Endothelial cell of umbilical vein (primary cell): ENCODE results near the gene FGF19. TPM values are rescaled to one million over a fixed set of nuclear protein-coding genes. Genes with fewer than 3 reads are reported as not detected.

ENCODE experiments used
- BruUV-seq: library from RNA; stranded (reverse); fragments of 400-500 nt; replicated peaks from 2 replicates; lab custom pipeline; 2021; lab: Mats Ljungman, UMichigan
- CTCF ChIA-PET: fragments of 300-600, 350-600 bp; sonication (Branson Sonifier 250); formaldehyde crosslinking; loops from one replicate; lab custom pipeline; 2021; ENCODE audit warnings: antibody characterized with exemption, inconsistent platforms; lab: Charles Lee
- POLR2A ChIA-PET: fragments of 300-600, 350-600 bp; sonication (Branson Sonifier 250); formaldehyde crosslinking; loops from one replicate; lab custom pipeline; 2021; ENCODE audit warnings: antibody characterized with exemption, inconsistent platforms; lab: Charles Lee
- DNase-seq: peaks from one replicate; pipeline ENCODE4 v3.0.0-alpha.2; 2011; ENCODE audit warnings: low read depth, low spot score
- FAIRE-seq: peaks from 2 replicates; lab custom pipeline; 2011; peaks lifted over from hg19 to GRCh38; lab: Jason Lieb, UNC
- H2AFZ ChIP-seq: 2 replicates; pipeline ENCODE4 v1.6.0; 2012; ENCODE audit warnings: low read depth, low read length, control low read depth, inconsistent platforms
- H3K27ac ChIP-seq: 2 replicates; pipeline ENCODE4 v1.5.1; 2011; ENCODE audit warnings: low read depth, mild to moderate bottlenecking, control low read depth, low read length, moderate library complexity; ENCODE audit not compliant: insufficient read depth
- H3K27me3 ChIP-seq, 2 experiments: 2 replicates each; pipeline versions ENCODE4 v1.6.0 to v1.6.1; 2011; ENCODE audit warnings: low read length in 2 of 2, mixed read lengths in 1 of 2; ENCODE audit not compliant: control insufficient read depth in 2 of 2, insufficient read depth in 2 of 2
- H3K36me3 ChIP-seq, 2 experiments: 2 replicates in 1 of 2; 3 replicates in 1 of 2; pipeline ENCODE4 v1.5.1; 2011; ENCODE audit warnings: low read length in 2 of 2, mild to moderate bottlenecking in 1 of 2, moderate library complexity in 1 of 2; ENCODE audit not compliant: control insufficient read depth in 2 of 2, insufficient read depth in 2 of 2; ENCODE audit errors: extremely low read depth in 1 of 2
- H3K4me1 ChIP-seq: 3 replicates; pipeline ENCODE4 v1.5.1; 2011; ENCODE audit warnings: mild to moderate bottlenecking, low read length; ENCODE audit not compliant: control insufficient read depth, insufficient read depth; ENCODE audit errors: extremely low read depth
- H3K4me2 ChIP-seq: 2 replicates; pipeline ENCODE4 v1.6.1; 2011; ENCODE audit warnings: low read length, control low read depth, mixed read lengths; ENCODE audit not compliant: insufficient read depth
- H3K4me3 ChIP-seq, 3 experiments: fragments of 200-600 bp in 1 of 3; sonication (generic), shearing (Covaris generic) in 1 of 3; replicated peaks in 1 of 3; 2 replicates each; pipeline ENCODE4 v1.5.1; 2011 to 2016; ENCODE audit warnings: control low read depth in 3 of 3, low read length in 3 of 3, mild to moderate bottlenecking in 2 of 3, inconsistent platforms in 1 of 3, low read depth in 1 of 3, moderate library complexity in 1 of 3; ENCODE audit not compliant: insufficient read depth in 1 of 3
- H3K79me2 ChIP-seq: 2 replicates; pipeline ENCODE4 v1.6.0; 2012; ENCODE audit warnings: low read length, inconsistent platforms; ENCODE audit not compliant: control insufficient read depth, insufficient read depth
- H3K9ac ChIP-seq: replicated peaks from 2 replicates; pipeline ENCODE3; 2011; ENCODE audit warnings: low read length, control low read depth; ENCODE audit not compliant: insufficient read depth; ENCODE audit errors: extremely low read depth
- H3K9me1 ChIP-seq: replicated peaks from 3 replicates; pipeline ENCODE4 v1.6.0; 2011; ENCODE audit warnings: mild to moderate bottlenecking, low read length; ENCODE audit not compliant: control insufficient read depth, insufficient read depth; ENCODE audit errors: extremely low read depth
- H3K9me3 ChIP-seq: replicated peaks from 2 replicates; pipeline ENCODE4 v1.5.1; 2012; ENCODE audit warnings: low read length, inconsistent platforms; ENCODE audit not compliant: control insufficient read depth, insufficient read depth
- H4K20me1 ChIP-seq: replicated peaks from 2 replicates; pipeline ENCODE3; 2011; ENCODE audit warnings: mild to moderate bottlenecking, low read length; ENCODE audit not compliant: control insufficient read depth, insufficient read depth; ENCODE audit errors: extremely low read depth
- CTCF ChIP-seq, 2 donors: IDR thresholded peaks; 1 replicate in 1 of 2; 2 replicates in 1 of 2; pipeline ENCODE4 v1.5.1; 2011; ENCODE audit warnings: low read length in 2 of 2, mild to moderate bottlenecking in 2 of 2, moderate library complexity in 2 of 2, control low read depth in 1 of 2, inconsistent platforms in 1 of 2, low read depth in 1 of 2; ENCODE audit not compliant: insufficient read depth in 1 of 2; ENCODE audit errors: extremely low read depth in 1 of 2
- EZH2 ChIP-seq: IDR thresholded peaks from 2 replicates; pipeline ENCODE4 v1.6.1; 2012; ENCODE audit warnings: borderline replicate concordance, low read depth, mild to moderate bottlenecking, moderate library complexity, low read length, inconsistent platforms; ENCODE audit not compliant: severe bottlenecking
- FOS ChIP-seq: IDR thresholded peaks from 2 replicates; pipeline ENCODE4 v1.6.1; 2011; ENCODE audit warnings: mild to moderate bottlenecking, low read length, moderate library complexity, borderline replicate concordance; ENCODE audit not compliant: insufficient read depth
- GATA2 ChIP-seq: IDR thresholded peaks from 2 replicates; pipeline ENCODE4 v1.7.0; 2011; ENCODE audit warnings: low read depth, mild to moderate bottlenecking, moderate library complexity, mixed read lengths, low read length; ENCODE audit not compliant: insufficient read length, insufficient read depth
- JUN ChIP-seq: IDR thresholded peaks from 2 replicates; pipeline ENCODE4 v1.6.1; 2011; ENCODE audit warnings: borderline replicate concordance, low read depth; ENCODE audit not compliant: insufficient read length, insufficient read depth
- MAX ChIP-seq: IDR thresholded peaks from 2 replicates; pipeline ENCODE4 v1.6.1; 2011; ENCODE audit not compliant: insufficient read depth, insufficient read length
- MYC ChIP-seq: IDR thresholded peaks from one replicate; pipeline ENCODE4 v1.6.1; 2011; ENCODE audit warnings: mild to moderate bottlenecking, low read depth, low read length
- POLR2A ChIP-seq: IDR thresholded peaks from 2 replicates; pipeline ENCODE4 v1.6.1; 2012; ENCODE audit warnings: low read depth, mild to moderate bottlenecking, control low read depth, low read length
- POLR2AphosphoS5 ChIP-seq: IDR thresholded peaks from 2 replicates; pipeline ENCODE4 v1.6.1; 2012; ENCODE audit warnings: low read depth, mild to moderate bottlenecking, control low read depth, low read length, moderate library complexity; ENCODE audit not compliant: insufficient read depth
- dilution Hi-C: fragments of 300-500 bp; cut with MboI; formaldehyde crosslinking; loops from one replicate; pipeline ENCODE4 v1.15.0; 2019; ENCODE audit warnings: low sequenced_read_pairs; ENCODE audit not compliant: extremely low pct_ligation_motif_present
- intact Hi-C: fragments of 100-400 bp; cut with micrococcal nuclease; formaldehyde crosslinking; loops from one replicate; pipeline ENCODE4 v1.10.0; 2022
- polyA plus RNA-seq, 4 experiments: library from polyadenylated mRNA; depleted of rRNA in 3 of 4; stranded (reverse) in 3 of 4; unstranded in 1 of 4; fragments of >200 nt; gene quantifications; 2 replicates each; pipeline versions ENCODE4 v1.2.1 to v1.2.3, GENCODE V29; 2011 to 2012; ENCODE audit warnings: missing spikeins in 1 of 4
- total RNA-seq: library from RNA; stranded (reverse); gene quantifications from 2 replicates; pipeline ENCODE4 v1.2.3, GENCODE V29; 2021

The FGF19 gene
- total and polyA plus RNA-seq, 2 donors (not counting 3 experiments of a cell fraction or from before 2014, with no cell fraction given), result 0.03 TPM; not detected in 1

GRCh38 chr11:69727266-69727665 lies 23.4 kb upstream of the FGF19 start:
- POLR2A ChIA-PET, result no interaction called here
- intact Hi-C loops, result no loop called here
- H3K4me1 ChIP-seq, result no peaks in the 10 kb centered on the region
- FAIRE-seq (no peak), DNase-seq (no peak)
- dilution Hi-C loops, result no loop called here
- BruUV-seq, result no TSS peak
- no peaks in the 10 kb centered on the region for H4K20me1 ChIP-seq
- no peak overlapping the region for H3K27ac ChIP-seq
- no peaks in the 10 kb centered on the region for H3K9me1 ChIP-seq
- no peaks in the 10 kb centered on the region for H3K36me3 ChIP-seq
- no peak overlapping the region for H2AFZ ChIP-seq
- no peak overlapping the region for H3K4me2 ChIP-seq
- H3K9ac ChIP-seq, result no peak overlapping the region
- TF ChIP-seq CTCF (IDR thresholded peaks at IDR 0.05; ENCODE audit: extremely low read depth in 1 of 2, insufficient read depth in 1 of 2, low read depth in 1 of 2, low read length in 2 of 2) (no peak), JUN (no peak), MAX (no peak), MYC (no peak)
- H3K9me3 ChIP-seq, result no peaks in the 10 kb centered on the region
- H3K27me3 ChIP-seq, result peaks cover 12 to 19% of the 10 kb centered on the region in 2 experiments
- no peaks in the 10 kb centered on the region for H3K79me2 ChIP-seq
- CTCF ChIA-PET, result no interaction called here
- H3K4me3 ChIP-seq, result no peak overlapping the region

GRCh38 chr11:69726481-69726880 lies 22.7 kb upstream of the FGF19 start:
- no peaks in the 10 kb centered on the region for H3K9me1 ChIP-seq
- no peaks in the 10 kb centered on the region for H4K20me1 ChIP-seq
- peaks cover 15 to 22% of the 10 kb centered on the region in 2 experiments for H3K27me3 ChIP-seq
- H3K9me3 ChIP-seq, result no peaks in the 10 kb centered on the region
- no peaks in the 10 kb centered on the region for H3K4me1 ChIP-seq
- H3K9ac ChIP-seq, result no peak overlapping the region
- BruUV-seq, result no TSS peak
- H3K4me3 ChIP-seq, result no peak overlapping the region
- ChIA-PET POLR2A (no interaction called here), CTCF (no interaction called here)
- DNase-seq (no peak), FAIRE-seq (no peak)
- H3K36me3 ChIP-seq, result no peaks in the 10 kb centered on the region
- H3K27ac ChIP-seq, result no peak overlapping the region
- dilution Hi-C loops, result no loop called here
- intact Hi-C loops, result no loop called here
- no peaks in the 10 kb centered on the region for H3K79me2 ChIP-seq
- TF ChIP-seq CTCF (IDR thresholded peaks at IDR 0.05; ENCODE audit: extremely low read depth in 1 of 2, insufficient read depth in 1 of 2, low read depth in 1 of 2, low read length in 2 of 2) (no peak), POLR2A (no peak), POLR2AphosphoS5 (no peak), MYC (no peak), EZH2 (no peak), GATA2 (no peak), JUN (no peak), FOS (no peak), MAX (no peak)
- no peak overlapping the region for H2AFZ ChIP-seq
- no peak overlapping the region for H3K4me2 ChIP-seq
